ENCODE measurements around the gene IGFBP5. TPM values are rescaled to one million over a fixed set of nuclear protein-coding genes. Genes with fewer than 3 reads are reported as not detected.

Gene IGFBP5
- total RNA-seq, 1 experiment from 2014 or later, result 0.20 TPM

- H3K36me3 Mint-ChIP-seq (ENCODE audit: insufficient read depth, unreplicated experiment), result no peaks in the 10 kb centered on the region
- H3K4me3 Mint-ChIP-seq (ENCODE audit: unreplicated experiment), result no peak overlapping the region
- Histone ChIP-seq H3K4me3 (ENCODE audit: low read depth, low read length) (no peak overlapping the region), H3K27me3 (replicated peaks; ENCODE audit: control insufficient read depth, insufficient read depth, low read length) (no peaks in the 10 kb centered on the region; the same call in 1 of the 2 replicates), H3K36me3 (ENCODE audit: control insufficient read depth, insufficient read depth, low read length) (no peaks in the 10 kb centered on the region), H3K9me3 (no peaks in the 10 kb centered on the region), H3K4me1 (no peaks in the 10 kb centered on the region)
- H3K4me1 Mint-ChIP-seq (ENCODE audit: low read depth, unreplicated experiment), result no peaks in the 10 kb centered on the region
- intact Hi-C loops (cut with micrococcal nuclease; ENCODE audit: unreplicated experiment), result loop anchor here (5.0 kb wide), 1 partner anchor 1076 kb away; no protein-coding TSS in a partner anchor
- no peaks in the 10 kb centered on the region for H3K9me3 Mint-ChIP-seq (ENCODE audit: unreplicated experiment)
- ChIA-PET CTCF (no interaction called here), POLR2A (no interaction called here)
- no peak overlapping the region for H3K27ac Mint-ChIP-seq (ENCODE audit: unreplicated experiment)
- no peak for DNase-seq
- BruUV-seq (replicated peaks), result no TSS peak
- H3K27me3 Mint-ChIP-seq (ENCODE audit: insufficient read depth, unreplicated experiment), result peaks cover 19% of the 10 kb centered on the region
- TF ChIP-seq CTCF (IDR thresholded peaks at IDR 0.05; ENCODE audit: insufficient read depth in 1 of 2, low read depth in 1 of 2, low read length in 1 of 2, severe bottlenecking in 1 of 2, unreplicated experiment in 1 of 2), result no peak
These were observed 14.3 kb downstream of the IGFBP5 start for GRCh38 chr2:216680951-216681629.

GRCh38 chr2:216679658-216680024, 15.7 kb downstream of the IGFBP5 start:
- H3K4me3 Mint-ChIP-seq (ENCODE audit: unreplicated experiment), result no peak overlapping the region
- TF ChIP-seq CTCF (IDR thresholded peaks at IDR 0.05; ENCODE audit: insufficient read depth in 1 of 2, low read depth in 1 of 2, low read length in 1 of 2, severe bottlenecking in 1 of 2, unreplicated experiment in 1 of 2), result no peak

GRCh38 chr2:216678813-216679657, 16.3 kb downstream of the IGFBP5 start:
- ChIA-PET CTCF (no interaction called here), POLR2A (no interaction called here)
- Mint-ChIP-seq H3K27me3 (ENCODE audit: insufficient read depth, unreplicated experiment) (peaks cover 29% of the 10 kb centered on the region), H3K4me1 (ENCODE audit: low read depth, unreplicated experiment) (no peaks in the 10 kb centered on the region), H3K36me3 (ENCODE audit: insufficient read depth, unreplicated experiment) (no peaks in the 10 kb centered on the region), H3K9me3 (ENCODE audit: unreplicated experiment) (no peaks in the 10 kb centered on the region), H3K4me3 (ENCODE audit: unreplicated experiment) (no peak overlapping the region), H3K27ac (ENCODE audit: unreplicated experiment) (no peak overlapping the region)
- H3K9me3 ChIP-seq, result no peaks in the 10 kb centered on the region
- no peak overlapping the region for H3K4me3 ChIP-seq (ENCODE audit: low read depth, low read length)
- no peaks in the 10 kb centered on the region for H3K36me3 ChIP-seq (ENCODE audit: control insufficient read depth, insufficient read depth, low read length)
- no peaks in the 10 kb centered on the region for H3K4me1 ChIP-seq
- DNase-seq, result no peak
- no peak for TF ChIP-seq CTCF (IDR thresholded peaks at IDR 0.05; ENCODE audit: insufficient read depth in 1 of 2, low read depth in 1 of 2, low read length in 1 of 2, severe bottlenecking in 1 of 2, unreplicated experiment in 1 of 2)
- no peaks in the 10 kb centered on the region; the same call in 1 of the 2 replicates for H3K27me3 ChIP-seq (replicated peaks; ENCODE audit: control insufficient read depth, insufficient read depth, low read length)
- intact Hi-C loops (cut with micrococcal nuclease; ENCODE audit: unreplicated experiment), result no loop called here
- no TSS peak for BruUV-seq (replicated peaks)

More at GRCh38 chr2:216679658-216680024, 15.7 kb downstream of the IGFBP5 start:
- ChIA-PET POLR2A (no interaction called here), CTCF (no interaction called here)
- H3K9me3 ChIP-seq, result no peaks in the 10 kb centered on the region
- no peak for DNase-seq
- intact Hi-C loops (cut with micrococcal nuclease; ENCODE audit: unreplicated experiment), result loop anchor here (5.0 kb wide), 1 partner anchor 1078 kb away; no protein-coding TSS in a partner anchor
- no peaks in the 10 kb centered on the region; the same call in 1 of the 2 replicates for H3K27me3 ChIP-seq (replicated peaks; ENCODE audit: control insufficient read depth, insufficient read depth, low read length)
- no peak overlapping the region for H3K4me3 ChIP-seq (ENCODE audit: low read depth, low read length)
- H3K36me3 ChIP-seq (ENCODE audit: control insufficient read depth, insufficient read depth, low read length), result no peaks in the 10 kb centered on the region
- Mint-ChIP-seq H3K27me3 (ENCODE audit: insufficient read depth, unreplicated experiment) (peaks cover 26% of the 10 kb centered on the region), H3K9me3 (ENCODE audit: unreplicated experiment) (no peaks in the 10 kb centered on the region), H3K27ac (ENCODE audit: unreplicated experiment) (no peak overlapping the region), H3K36me3 (ENCODE audit: insufficient read depth, unreplicated experiment) (no peaks in the 10 kb centered on the region), H3K4me1 (ENCODE audit: low read depth, unreplicated experiment) (no peaks in the 10 kb centered on the region)
- H3K4me1 ChIP-seq, result no peaks in the 10 kb centered on the region
- BruUV-seq (replicated peaks), result no TSS peak
